Measurements from ENCODE around the gene SRPK1.

The SRPK1 gene

GRCh38 chr6:35967076-35967774 lies 46.3 kb upstream of the SRPK1 start:
- Histone ChIP-seq H3K79me1 (replicated peaks; ENCODE audit: low read length, poor library complexity, severe bottlenecking) (no peaks in the 10 kb centered on the region), H3K18ac (ENCODE audit: low read depth in 1 of 2, low read length in 2 of 2) (no peak overlapping the region), H3K36me3 (ENCODE audit: control insufficient read depth in 1 of 2, insufficient read depth in 2 of 2, low read depth in 1 of 2, low read length in 2 of 2) (no peaks in the 10 kb centered on the region), H2AK5ac (ENCODE audit: low read length, severe bottlenecking) (no peak overlapping the region), H3K4ac (ENCODE audit: low read depth in 1 of 2, low read length in 2 of 2) (no peak overlapping the region), H3K27me3 (ENCODE audit: control insufficient read depth in 1 of 2, insufficient read depth in 1 of 2, low read length in 2 of 2) (peaks cover 0 to 3% of the 10 kb centered on the region in 2 experiments), H2AFZ (ENCODE audit: low read depth, low read length) (no peak overlapping the region), H4K8ac (ENCODE audit: low read length) (no peak overlapping the region), H3K4me3 (ENCODE audit: insufficient read depth in 1 of 2, low read depth in 1 of 2, low read length in 2 of 2) (no peak overlapping the region), H2BK12ac (ENCODE audit: low read length in 2 of 2) (no peak overlapping the region), H3K14ac (ENCODE audit: low read length in 2 of 2) (no peak overlapping the region), H3K23ac (ENCODE audit: low read length in 2 of 2) (no peak overlapping the region), H2BK5ac (ENCODE audit: low read depth, low read length, poor library complexity, severe bottlenecking) (no peak overlapping the region), H3K4me2 (ENCODE audit: low read length, poor library complexity, severe bottlenecking) (no peak overlapping the region), H3K9me3 (ENCODE audit: control insufficient read depth, low read length) (no peaks in the 10 kb centered on the region), H3K4me1 (ENCODE audit: control insufficient read depth, insufficient read depth, low read depth, low read length) (peaks cover 2% of the 10 kb centered on the region), H3K9ac (ENCODE audit: low read length) (no peak overlapping the region), H2BK120ac (ENCODE audit: low read depth, low read length) (no peak overlapping the region), H3K27ac (ENCODE audit: low read length, poor library complexity, severe bottlenecking) (no peak overlapping the region), H2BK15ac (ENCODE audit: low read depth, poor library complexity, severe bottlenecking) (no peak overlapping the region), H4K91ac (ENCODE audit: low read length) (no peak overlapping the region)
- 100% methylated on average over 2 of the region's 4 CpGs for WGBS
- no peak for DNase-seq

DNA sequence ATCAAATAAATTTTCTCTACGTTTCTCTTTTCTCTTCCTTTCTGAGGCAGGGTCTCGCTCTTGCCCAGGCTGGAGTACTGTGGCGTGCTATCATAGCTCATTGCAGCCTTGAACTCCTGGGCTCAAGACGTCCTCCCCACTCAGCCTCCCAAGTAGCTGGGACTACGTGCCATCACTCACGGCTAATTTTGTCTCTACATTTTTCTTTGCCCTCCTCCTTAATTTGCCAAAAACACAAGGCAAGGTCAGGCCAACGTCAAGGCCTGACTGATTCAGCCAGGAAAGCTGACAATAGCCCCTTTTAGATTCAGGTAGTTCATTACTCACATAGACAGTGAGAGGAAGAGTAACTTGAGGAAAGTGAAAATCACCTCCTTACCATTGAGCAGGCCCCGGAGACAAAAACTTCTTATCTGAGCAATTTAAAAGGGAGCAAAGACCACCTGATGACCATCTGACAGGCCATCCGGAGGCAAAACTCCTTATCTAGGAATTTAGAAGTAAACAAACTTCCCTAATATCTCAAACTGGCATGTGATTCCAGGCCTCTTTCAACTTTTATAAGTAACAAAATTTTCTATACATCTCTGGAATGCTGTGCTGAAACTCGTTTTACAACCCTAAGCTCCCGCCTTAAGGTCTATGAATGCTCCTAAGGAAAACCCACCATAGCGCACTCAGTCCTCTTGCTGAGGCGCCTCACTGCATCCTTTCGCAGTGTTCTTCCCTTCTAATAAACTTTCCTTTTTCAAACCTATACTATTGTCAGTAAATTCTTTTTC lies 42.1 kb upstream of the SRPK1 start:
- H2BK5ac ChIP-seq (ENCODE audit: low read depth, low read length, poor library complexity, severe bottlenecking), result no peak overlapping the region
- H2AK5ac ChIP-seq (ENCODE audit: low read length, severe bottlenecking), result no peak overlapping the region
- peaks cover 0 to 25% of the 10 kb centered on the region in 2 experiments for H3K27me3 ChIP-seq (ENCODE audit: control insufficient read depth in 1 of 2, insufficient read depth in 1 of 2, low read length in 2 of 2)
- no peak overlapping the region for H2BK15ac ChIP-seq (ENCODE audit: low read depth, poor library complexity, severe bottlenecking)
- H3K9ac ChIP-seq (ENCODE audit: low read length), result no peak overlapping the region
- no peak overlapping the region for H2BK12ac ChIP-seq (ENCODE audit: low read length in 2 of 2)
- H3K27ac ChIP-seq (ENCODE audit: low read length, poor library complexity, severe bottlenecking), result no peak overlapping the region
- H3K9me3 ChIP-seq (ENCODE audit: control insufficient read depth, low read length), result no peaks in the 10 kb centered on the region
- no peak overlapping the region for H2BK120ac ChIP-seq (ENCODE audit: low read depth, low read length)
- H4K91ac ChIP-seq (ENCODE audit: low read length), result no peak overlapping the region
- H3K18ac ChIP-seq (ENCODE audit: low read depth in 1 of 2, low read length in 2 of 2), result no peak overlapping the region
- H3K4me1 ChIP-seq (ENCODE audit: control insufficient read depth, insufficient read depth, low read depth, low read length), result peaks cover 2% of the 10 kb centered on the region
- no peak overlapping the region for H3K4ac ChIP-seq (ENCODE audit: low read depth in 1 of 2, low read length in 2 of 2)
- no peak overlapping the region for H3K4me2 ChIP-seq (ENCODE audit: low read length, poor library complexity, severe bottlenecking)
- H4K8ac ChIP-seq (ENCODE audit: low read length), result no peak overlapping the region
- no peak overlapping the region for H3K23ac ChIP-seq (ENCODE audit: low read length in 2 of 2)
- no peak for DNase-seq
- no peaks in the 10 kb centered on the region for H3K36me3 ChIP-seq (ENCODE audit: control insufficient read depth in 1 of 2, insufficient read depth in 2 of 2, low read depth in 1 of 2, low read length in 2 of 2)
- H3K79me1 ChIP-seq (replicated peaks; ENCODE audit: low read length, poor library complexity, severe bottlenecking), result no peaks in the 10 kb centered on the region
- no peak overlapping the region for H3K14ac ChIP-seq (ENCODE audit: low read length in 2 of 2)
- 78% methylated on average over 14 of the region's 14 CpGs for WGBS
- no peak overlapping the region for H2AFZ ChIP-seq (ENCODE audit: low read depth, low read length)
- no peak overlapping the region for H3K4me3 ChIP-seq (ENCODE audit: insufficient read depth in 1 of 2, low read depth in 1 of 2, low read length in 2 of 2)

- Histone ChIP-seq H3K27me3 (ENCODE audit: control insufficient read depth in 1 of 2, insufficient read depth in 1 of 2, low read length in 2 of 2) (peaks cover 0 to 25% of the 10 kb centered on the region in 2 experiments), H3K14ac (ENCODE audit: low read length in 2 of 2) (no peak overlapping the region), H2BK15ac (ENCODE audit: low read depth, poor library complexity, severe bottlenecking) (no peak overlapping the region), H3K27ac (ENCODE audit: low read length, poor library complexity, severe bottlenecking) (no peak overlapping the region), H4K8ac (ENCODE audit: low read length) (no peak overlapping the region), H2BK120ac (ENCODE audit: low read depth, low read length) (no peak overlapping the region), H2BK12ac (ENCODE audit: low read length in 2 of 2) (no peak overlapping the region), H3K4me1 (ENCODE audit: control insufficient read depth, insufficient read depth, low read depth, low read length) (no peaks in the 10 kb centered on the region), H3K4ac (ENCODE audit: low read depth in 1 of 2, low read length in 2 of 2) (no peak overlapping the region), H3K4me2 (ENCODE audit: low read length, poor library complexity, severe bottlenecking) (no peak overlapping the region), H2AFZ (ENCODE audit: low read depth, low read length) (no peak overlapping the region), H3K9ac (ENCODE audit: low read length) (no peak overlapping the region), H3K79me1 (replicated peaks; ENCODE audit: low read length, poor library complexity, severe bottlenecking) (no peaks in the 10 kb centered on the region), H2AK5ac (ENCODE audit: low read length, severe bottlenecking) (no peak overlapping the region), H3K18ac (ENCODE audit: low read depth in 1 of 2, low read length in 2 of 2) (no peak overlapping the region), H2BK5ac (ENCODE audit: low read depth, low read length, poor library complexity, severe bottlenecking) (no peak overlapping the region), H4K91ac (ENCODE audit: low read length) (no peak overlapping the region), H3K4me3 (ENCODE audit: insufficient read depth in 1 of 2, low read depth in 1 of 2, low read length in 2 of 2) (no peak overlapping the region), H3K9me3 (ENCODE audit: control insufficient read depth, low read length) (no peaks in the 10 kb centered on the region), H3K36me3 (ENCODE audit: control insufficient read depth in 1 of 2, insufficient read depth in 2 of 2, low read depth in 1 of 2, low read length in 2 of 2) (no peaks in the 10 kb centered on the region), H3K23ac (ENCODE audit: low read length in 2 of 2) (no peak overlapping the region)
- DNase-seq, result peak; percentile 19
- 62% methylated on average over 2 of the region's 2 CpGs for WGBS
Measured at GRCh38 chr6:35960187-35960586, 39.3 kb upstream of the SRPK1 start.

- Histone ChIP-seq H3K4me1 (ENCODE audit: control insufficient read depth, insufficient read depth, low read depth, low read length) (no peaks in the 10 kb centered on the region), H4K91ac (ENCODE audit: low read length) (no peak overlapping the region), H3K79me1 (replicated peaks; ENCODE audit: low read length, poor library complexity, severe bottlenecking) (no peaks in the 10 kb centered on the region), H2AFZ (ENCODE audit: low read depth, low read length) (no peak overlapping the region), H2BK15ac (ENCODE audit: low read depth, poor library complexity, severe bottlenecking) (no peak overlapping the region), H3K27me3 (ENCODE audit: control insufficient read depth in 1 of 2, insufficient read depth in 1 of 2, low read length in 2 of 2) (peaks cover 0 to 13% of the 10 kb centered on the region in 2 experiments), H3K9ac (ENCODE audit: low read length) (no peak overlapping the region), H3K4me2 (ENCODE audit: low read length, poor library complexity, severe bottlenecking) (no peak overlapping the region), H3K23ac (ENCODE audit: low read length in 2 of 2) (no peak overlapping the region), H3K27ac (ENCODE audit: low read length, poor library complexity, severe bottlenecking) (no peak overlapping the region), H3K14ac (ENCODE audit: low read length in 2 of 2) (no peak overlapping the region), H2BK12ac (ENCODE audit: low read length in 2 of 2) (no peak overlapping the region), H2BK5ac (ENCODE audit: low read depth, low read length, poor library complexity, severe bottlenecking) (no peak overlapping the region), H3K18ac (ENCODE audit: low read depth in 1 of 2, low read length in 2 of 2) (no peak overlapping the region), H2BK120ac (ENCODE audit: low read depth, low read length) (no peak overlapping the region), H3K4ac (ENCODE audit: low read depth in 1 of 2, low read length in 2 of 2) (no peak overlapping the region), H4K8ac (ENCODE audit: low read length) (no peak overlapping the region), H2AK5ac (ENCODE audit: low read length, severe bottlenecking) (no peak overlapping the region), H3K36me3 (ENCODE audit: control insufficient read depth in 1 of 2, insufficient read depth in 2 of 2, low read depth in 1 of 2, low read length in 2 of 2) (no peaks in the 10 kb centered on the region), H3K9me3 (ENCODE audit: control insufficient read depth, low read length) (no peaks in the 10 kb centered on the region), H3K4me3 (ENCODE audit: insufficient read depth in 1 of 2, low read depth in 1 of 2, low read length in 2 of 2) (no peak overlapping the region)
- 100% methylated on average over 3 of the region's 4 CpGs for WGBS
- no peak for DNase-seq
Measured at GRCh38 chr6:35955970-35956369, 35.1 kb upstream of the SRPK1 start.

Data from mesenchymal stem cell (in vitro differentiated cells and primary cell).